IMR-90 (cell line): ENCODE results near the gene SPCS2. TPM values are rescaled to one million over a fixed set of nuclear protein-coding genes. Genes with fewer than 3 reads are reported as not detected.

Experiments used
- ATAC-seq: fragments of 200-7000 bp; cut with Tn5 transposase; 2 replicates; pipeline ENCODE4 v1.9.1; 2020; ENCODE audit warnings: low read depth, mild to moderate bottlenecking, moderate library complexity
- BruUV-seq: library from RNA; stranded (reverse); fragments of 400-500 nt; replicated peaks from 2 replicates; lab custom pipeline; 2021; lab: Mats Ljungman, UMichigan
- CTCF ChIA-PET: fragments of 300-600 bp; formaldehyde crosslinking; extraction: SDS; loops from one replicate; lab custom pipeline; 2021; ENCODE audit warnings: antibody characterized with exemption; lab: Yijun Ruan, JAX
- POLR2A ChIA-PET: fragments of 300-600 bp; sonication (Branson Sonifier 250); formaldehyde crosslinking; loops from one replicate; lab custom pipeline; 2022; ENCODE audit warnings: antibody characterized with exemption; ENCODE audit not compliant: unreplicated experiment; lab: Charles Lee
- DNase-seq: peaks from one replicate; pipeline ENCODE4 v3.0.0; 2013
- H2AFZ ChIP-seq: replicated peaks from 2 replicates; pipeline ENCODE3; 2013; ENCODE audit warnings: low read length, mild to moderate bottlenecking; ENCODE audit not compliant: poor library complexity
- H2AK5ac ChIP-seq: 2 replicates; pipeline ENCODE4 v1.6.1; 2013; ENCODE audit warnings: low read depth, low read length, inconsistent platforms
- H2AK9ac ChIP-seq: replicated peaks from 2 replicates; pipeline ENCODE3; 2013; ENCODE audit warnings: mild to moderate bottlenecking, low read depth, low read length, moderate library complexity; ENCODE audit not compliant: poor library complexity
- H2BK120ac ChIP-seq: 2 replicates; pipeline ENCODE4 v1.6.1; 2013; ENCODE audit warnings: low read depth, low read length, inconsistent platforms
- H2BK15ac ChIP-seq: 3 replicates; pipeline ENCODE4 v1.6.1; 2013; ENCODE audit warnings: low read depth, low read length, inconsistent platforms
- H2BK20ac ChIP-seq: 2 replicates; pipeline ENCODE4 v1.6.1; 2013; ENCODE audit warnings: low read depth, mild to moderate bottlenecking, inconsistent platforms, low read length, moderate library complexity
- H2BK5ac ChIP-seq: 2 replicates; pipeline ENCODE4 v1.6.1; 2013; ENCODE audit warnings: mild to moderate bottlenecking, low read depth, low read length, inconsistent platforms; ENCODE audit not compliant: poor library complexity, severe bottlenecking
- H3K14ac ChIP-seq: replicated peaks from 2 replicates; pipeline ENCODE4 v1.6.1; 2013; ENCODE audit warnings: low read depth, low read length, inconsistent platforms
- H3K18ac ChIP-seq: 2 replicates; pipeline ENCODE4 v1.6.1; 2013; ENCODE audit warnings: low read depth, low read length, control low read depth
- H3K23ac ChIP-seq: 2 replicates; pipeline ENCODE4 v1.6.1; 2013; ENCODE audit warnings: low read depth, low read length, inconsistent platforms
- H3K27ac ChIP-seq: 2 replicates; pipeline ENCODE4 v1.5.1; 2013; ENCODE audit warnings: mild to moderate bottlenecking, control low read depth, low read length; ENCODE audit not compliant: insufficient read depth
- H3K27me3 ChIP-seq: 2 replicates; pipeline ENCODE4 v1.6.1; 2013; ENCODE audit warnings: low read length; ENCODE audit not compliant: control insufficient read depth, insufficient read depth
- H3K36me3 ChIP-seq: 2 replicates; pipeline ENCODE4 v1.6.1; 2013; ENCODE audit warnings: low read length, mixed read lengths; ENCODE audit not compliant: control insufficient read depth, insufficient read depth
- H3K4ac ChIP-seq: 2 replicates; pipeline ENCODE4 v1.6.1; 2013; ENCODE audit warnings: low read depth, low read length, inconsistent platforms
- H3K4me1 ChIP-seq: 2 replicates; pipeline ENCODE4 v1.6.1; 2013; ENCODE audit warnings: low read length, mixed read lengths; ENCODE audit not compliant: control insufficient read depth, insufficient read depth
- H3K4me2 ChIP-seq: 2 replicates; pipeline ENCODE4 v1.6.1; 2013; ENCODE audit warnings: low read depth, mild to moderate bottlenecking, control low read depth, low read length, moderate library complexity
- H3K4me3 ChIP-seq: 2 replicates; pipeline ENCODE4 v1.5.1; 2013; ENCODE audit warnings: low read depth, mild to moderate bottlenecking, control low read depth, low read length, moderate library complexity; ENCODE audit not compliant: insufficient read depth
- H3K56ac ChIP-seq: 2 replicates; pipeline ENCODE4 v1.6.1; 2013; ENCODE audit warnings: low read length, inconsistent platforms; ENCODE audit not compliant: insufficient read depth; ENCODE audit errors: extremely low read depth
- H3K79me1 ChIP-seq, 2 experiments: 2 replicates each; pipeline ENCODE4 v1.6.1; 2013; ENCODE audit warnings: low read length in 2 of 2, inconsistent platforms in 1 of 2, low read depth in 1 of 2
- H3K9ac ChIP-seq: 2 replicates; pipeline ENCODE4 v1.6.1; 2013; ENCODE audit warnings: low read depth, low read length, control low read depth
- H3K9me1 ChIP-seq: 2 replicates; pipeline ENCODE4 v1.6.1; 2013; ENCODE audit warnings: low read length, inconsistent platforms; ENCODE audit not compliant: insufficient read depth
- H3K9me3 ChIP-seq: 2 replicates; pipeline ENCODE4 v1.6.1; 2013; ENCODE audit warnings: low read length; ENCODE audit not compliant: control insufficient read depth, insufficient read depth
- H4K20me1 ChIP-seq: 2 replicates; pipeline ENCODE4 v1.6.1; 2013; ENCODE audit warnings: low read length, inconsistent platforms; ENCODE audit not compliant: insufficient read depth
- H4K5ac ChIP-seq: 2 replicates; pipeline ENCODE4 v1.6.1; 2013; ENCODE audit warnings: mild to moderate bottlenecking, low read depth, low read length, control low read depth
- H4K8ac ChIP-seq, 2 experiments: 2 replicates each; pipeline ENCODE4 v1.6.1; 2013; ENCODE audit warnings: low read depth in 2 of 2, low read length in 2 of 2, control low read depth in 1 of 2, inconsistent platforms in 1 of 2
- H4K91ac ChIP-seq: 2 replicates; pipeline ENCODE4 v1.6.1; 2013; ENCODE audit warnings: low read depth, low read length, inconsistent platforms; ENCODE audit not compliant: insufficient read depth
- BHLHE40 ChIP-seq: fragments of 150-350 bp; IDR thresholded peaks from 2 replicates; pipeline ENCODE4 v1.6.1; 2016; ENCODE audit warnings: mild to moderate bottlenecking, low read depth, low read length
- CEBPB ChIP-seq: IDR thresholded peaks from 2 replicates; pipeline ENCODE4 v1.6.1; 2012; ENCODE audit warnings: low read depth, low read length, improper control_type of control experiment
- CHD1 ChIP-seq: IDR thresholded peaks from 2 replicates; pipeline ENCODE4 v1.6.1; 2012; ENCODE audit warnings: low read depth, low read length, improper control_type of control experiment
- ELK1 ChIP-seq: fragments of 150-350 bp; IDR thresholded peaks from 2 replicates; pipeline ENCODE4 v1.6.1; 2016; ENCODE audit warnings: low read depth, mild to moderate bottlenecking, low read length, moderate library complexity, borderline replicate concordance
- MAFK ChIP-seq: IDR thresholded peaks from 2 replicates; pipeline ENCODE4 v1.6.1; 2012; ENCODE audit warnings: low read depth, low read length, improper control_type of control experiment
- MXI1 ChIP-seq: IDR thresholded peaks from 2 replicates; pipeline ENCODE4 v1.6.1; 2012; ENCODE audit warnings: low read depth, mild to moderate bottlenecking, low read length, moderate library complexity, borderline replicate concordance
- POLR2A ChIP-seq: IDR thresholded peaks from 2 replicates; pipeline ENCODE4 v1.6.1; 2012; ENCODE audit warnings: mild to moderate bottlenecking, low read depth, low read length
- RFX5 ChIP-seq: IDR thresholded peaks from 2 replicates; pipeline ENCODE4 v1.8.0; 2012; ENCODE audit warnings: low read depth, mild to moderate bottlenecking, low read length, moderate library complexity
- SMC3 ChIP-seq: fragments of 150-350 bp; IDR thresholded peaks from 2 replicates; pipeline ENCODE4 v1.6.1; 2016; ENCODE audit warnings: low read depth, mild to moderate bottlenecking, antibody characterized with exemption, low read length, moderate library complexity
- USF2 ChIP-seq: fragments of 150-350 bp; IDR thresholded peaks from 2 replicates; pipeline ENCODE4 v1.6.1; 2017; ENCODE audit warnings: mild to moderate bottlenecking, antibody characterized with exemption, low read length, low read depth
- WGBS, 2 experiments: methylation state at CpG; one replicate each; pipeline versions ENCODE4 v1.1.5 to v1.1.7; 2013; ENCODE audit warnings: missing lambda C conversion rate in 2 of 2; ENCODE audit not compliant: insufficient read length in 1 of 2; ENCODE audit errors: extremely low coverage in 2 of 2; 5-methylcytosine and 5-hydroxymethylcytosine counted together
- dilution Hi-C: fragments of 300-500 bp; cut with HindIII; formaldehyde crosslinking; loops from one replicate; pipeline ENCODE4 v1.14.3; 2018; ENCODE audit warnings: low sequenced_read_pairs; ENCODE audit not compliant: unreplicated experiment
- in situ Hi-C: fragments of 300-500 bp; cut with MboI; formaldehyde crosslinking; loops from 3 replicates; pipeline ENCODE4 v1.14.3; 2019; ENCODE audit warnings: low sequenced_read_pairs, inconsistent platforms, mixed read lengths
- intact Hi-C: fragments of 100-400 bp; cut with micrococcal nuclease; formaldehyde crosslinking; loops from 2 replicates; pipeline ENCODE4 v1.10.0; 2022
- polyA plus RNA-seq, 3 experiments: library from polyadenylated mRNA; depleted of rRNA; stranded (reverse); fragments of >200 nt; gene quantifications; 2 replicates each; pipeline ENCODE4 v1.2.3, GENCODE V29; 2012; ENCODE audit warnings: low replicate concordance in 1 of 3
- total RNA-seq: library from RNA; depleted of rRNA; stranded (reverse); fragments of >200 nt; gene quantifications from 2 replicates; pipeline ENCODE4 v1.2.3, GENCODE V29; 2012

Gene SPCS2
- total and polyA plus RNA-seq, 2 of the 4 experiments (the other 2 are of a cell fraction): 15.4 to 76.0 TPM

GRCh38 chr11:74950374-74950969, 1.4 kb downstream of the SPCS2 start:
- BruUV-seq: no TSS peak
- no peak overlapping the region for H4K5ac ChIP-seq
- no peaks in the 10 kb centered on the region for H3K9me3 ChIP-seq
- TF ChIP-seq BHLHE40 (no peak), CHD1 (no peak), SMC3 (no peak), MAFK (no peak), USF2 (no peak), CEBPB (no peak), RFX5 (no peak), ELK1 (no peak), MXI1 (no peak), POLR2A (no peak)
- H3K27me3 ChIP-seq: no peaks in the 10 kb centered on the region
- H3K18ac ChIP-seq: no peak overlapping the region
- WGBS, 2 experiments: no CpG with 5 or more reads among the region's 2 CpGs
- H4K91ac ChIP-seq: no peak overlapping the region
- CTCF ChIA-PET: no interaction called here
- POLR2A ChIA-PET: no interaction called here
- H3K9me1 ChIP-seq: peaks cover 6% of the 10 kb centered on the region
- 0 out of 2 replicates have a peak overlapping the region, but pooled peaks have one; percentile 94 for H3K9ac ChIP-seq
- H3K4me3 ChIP-seq: no peak overlapping the region
- no peak overlapping the region for H3K56ac ChIP-seq
- no peak overlapping the region for H2AFZ ChIP-seq
- in situ Hi-C loops (no loop called here), intact Hi-C loops (no loop called here), dilution Hi-C loops (no loop called here)
- H2AK9ac ChIP-seq: no peak overlapping the region
- no peak overlapping the region for H3K27ac ChIP-seq
- peaks cover 2% of the 10 kb centered on the region; the same call in 1 of the 2 replicates for H3K36me3 ChIP-seq
- no peak for DNase-seq
- no peak overlapping the region for H4K8ac ChIP-seq
- peaks cover 3% of the 10 kb centered on the region for H3K4me1 ChIP-seq
- H3K4ac ChIP-seq: no peak overlapping the region
- H2BK120ac ChIP-seq: no peak overlapping the region
- H2BK20ac ChIP-seq: no peak overlapping the region
- no peak overlapping the region for H2BK5ac ChIP-seq
- H3K14ac ChIP-seq: no peak overlapping the region
- H2BK15ac ChIP-seq: 0 out of 3 replicates have a peak overlapping the region, but pooled peaks have one; percentile 16
- peak overlapping the region; percentile 53; the same call in 1 of the 2 replicates for H3K23ac ChIP-seq
- ATAC-seq: no peak
- H4K20me1 ChIP-seq: peaks cover 43% of the 10 kb centered on the region; the same call in 1 of the 2 replicates
- H2AK5ac ChIP-seq: peak overlapping the region; percentile 40; the same call in 1 of the 2 replicates
- H3K4me2 ChIP-seq: peak overlapping the region; percentile 84
- H3K79me1 ChIP-seq: peaks cover 4 to 51% of the 10 kb centered on the region in 2 experiments; a peak in 3 of 4 replicates
